Stimulated activated CD4-positive, alpha-beta T cell treated with anti-CD3 and anti-CD28 coated beads, Interleukin-2, amount 100 ng/mL, for 24 hours (primary cell): ENCODE results near the gene DYRK2.

Experiments used
- DNase-seq, 2 donors: peaks; one replicate each; pipeline ENCODE4 v3.0.0-alpha.2; 2020

Gene DYRK2

DNA sequence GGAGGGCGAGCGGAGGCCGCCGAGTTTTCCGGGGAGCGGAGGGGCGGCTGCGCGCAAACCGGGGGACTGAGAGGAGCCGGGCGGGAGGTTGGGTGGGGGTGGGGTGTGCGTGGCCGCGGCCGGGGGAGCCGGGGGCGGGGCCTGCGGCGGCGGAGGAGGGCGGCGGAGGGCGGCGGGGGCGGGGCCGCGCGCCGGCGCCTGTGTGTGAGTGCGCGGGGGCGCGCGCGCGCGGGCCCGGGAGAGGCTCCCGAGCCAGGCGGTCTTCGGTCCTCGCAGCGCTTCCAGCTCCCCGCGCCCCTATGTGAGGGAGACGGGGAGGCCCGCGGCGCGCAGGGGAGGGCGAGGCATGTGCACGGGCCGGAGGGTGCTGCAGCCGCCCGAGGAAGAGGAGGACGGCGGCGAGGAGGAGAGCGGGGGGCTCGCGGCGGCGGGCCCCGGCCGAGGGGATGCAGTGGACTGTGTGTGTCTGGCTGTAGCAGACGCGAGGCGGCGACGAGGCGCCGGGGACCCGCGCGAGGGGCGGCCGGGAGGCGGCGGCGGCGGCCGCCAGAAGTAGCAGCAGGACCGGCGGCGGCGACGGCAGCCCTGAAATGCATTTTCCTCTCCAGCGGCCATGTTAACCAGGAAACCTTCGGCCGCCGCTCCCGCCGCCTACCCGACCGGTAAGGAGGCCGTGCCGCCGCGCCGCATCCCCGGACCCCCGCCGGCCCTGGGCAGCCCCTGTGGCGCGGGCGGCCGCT, at the start of gene DYRK2:
Gene DYRK2 (plus strand): TSS at position 225 of the 740 bp plus-strand sequence. CDS start 389 bp downstream, at position 614.
- peak; percentile 69 to 78 for DNase-seq

DNA sequence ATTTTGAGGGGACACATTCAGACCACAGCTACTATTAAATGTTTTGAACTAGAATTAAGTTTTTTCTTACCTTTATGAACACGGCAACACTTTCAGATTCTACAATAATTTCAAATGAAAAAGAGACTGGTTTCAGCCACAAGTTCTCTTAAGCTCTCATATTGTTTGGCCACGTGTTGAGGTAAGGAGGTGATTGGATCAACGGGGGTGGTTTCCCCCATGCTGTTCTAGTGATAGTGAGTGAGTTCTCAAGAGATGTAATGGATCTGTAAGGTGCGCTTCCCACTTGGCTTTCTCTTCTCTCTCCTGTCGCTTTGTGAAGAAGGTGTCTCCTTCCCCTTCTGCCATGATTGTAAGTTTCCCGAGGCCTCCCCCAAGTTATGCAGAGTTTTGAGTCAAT, 48.9 kb upstream of the DYRK2 start:
- no peak for DNase-seq

DNA sequence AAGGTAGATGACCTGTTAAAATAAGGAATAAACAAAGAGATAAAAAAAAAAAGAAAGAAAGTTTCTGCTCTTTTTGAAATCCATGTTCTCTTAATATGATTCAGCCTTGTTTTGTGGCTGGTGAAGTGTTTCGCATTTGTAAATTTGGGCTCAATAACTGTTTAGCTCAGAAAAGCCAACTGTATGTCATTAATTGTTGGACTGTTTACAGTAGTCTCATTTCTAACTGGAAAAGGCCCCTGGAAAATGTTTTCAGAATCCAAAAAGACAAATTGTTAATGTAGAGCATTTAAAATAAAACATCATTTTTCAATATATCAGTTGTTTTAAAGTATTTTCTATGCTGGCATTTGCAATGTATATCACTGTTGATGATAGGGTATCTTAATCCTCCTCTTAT, 47.4 kb upstream of the DYRK2 start:
- no peak for DNase-seq

DNA sequence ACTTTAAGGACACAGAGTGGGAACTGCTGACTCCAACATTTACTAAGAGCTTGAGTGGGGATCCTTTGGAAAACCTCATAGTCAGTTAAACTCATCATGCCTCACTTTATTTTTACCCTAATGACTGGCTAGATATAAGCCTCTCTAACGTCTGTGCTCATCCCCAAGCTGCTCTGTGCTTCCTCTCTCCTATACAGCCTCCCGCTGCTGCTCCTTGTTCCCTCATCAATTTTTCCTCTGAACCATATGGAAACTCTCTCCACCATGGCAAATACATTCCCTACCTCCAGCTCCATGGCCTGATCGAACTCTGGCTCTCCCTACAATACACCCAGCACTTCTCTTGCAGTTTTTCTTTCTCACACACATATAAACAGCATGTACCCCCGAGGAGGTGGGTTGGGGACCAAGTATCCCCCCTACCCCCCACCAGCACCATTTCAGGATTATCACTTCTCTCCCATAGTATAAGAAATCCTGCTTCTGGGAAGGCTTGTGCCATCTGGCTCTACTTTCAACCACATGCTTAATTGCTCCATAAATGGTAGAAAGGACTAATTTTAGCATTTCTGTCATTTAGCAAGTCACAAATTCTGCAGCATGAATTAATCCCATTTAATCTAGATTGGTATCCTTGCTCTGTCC, 39.2 kb upstream of the DYRK2 start:
- no peak for DNase-seq

DNA sequence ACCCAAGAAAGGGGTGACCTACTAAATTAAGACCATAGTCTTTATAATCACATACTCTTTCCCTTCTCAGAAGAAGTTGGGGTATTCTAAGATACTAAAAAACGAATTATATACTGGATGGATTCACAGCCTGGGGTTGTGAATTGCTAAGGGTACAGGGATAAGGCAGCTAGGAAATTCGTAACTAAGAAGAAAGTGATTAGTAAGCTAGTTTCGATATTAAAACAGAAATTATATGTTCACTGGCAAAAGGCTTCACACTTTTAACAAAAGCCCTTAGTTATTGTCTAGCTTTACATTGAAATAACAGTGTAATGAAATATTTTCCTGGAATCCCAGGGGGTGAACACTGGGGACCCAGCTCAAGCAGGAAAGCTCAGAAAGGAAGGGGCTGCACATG, 35.5 kb upstream of the DYRK2 start:
- DNase-seq: no peak

DNA sequence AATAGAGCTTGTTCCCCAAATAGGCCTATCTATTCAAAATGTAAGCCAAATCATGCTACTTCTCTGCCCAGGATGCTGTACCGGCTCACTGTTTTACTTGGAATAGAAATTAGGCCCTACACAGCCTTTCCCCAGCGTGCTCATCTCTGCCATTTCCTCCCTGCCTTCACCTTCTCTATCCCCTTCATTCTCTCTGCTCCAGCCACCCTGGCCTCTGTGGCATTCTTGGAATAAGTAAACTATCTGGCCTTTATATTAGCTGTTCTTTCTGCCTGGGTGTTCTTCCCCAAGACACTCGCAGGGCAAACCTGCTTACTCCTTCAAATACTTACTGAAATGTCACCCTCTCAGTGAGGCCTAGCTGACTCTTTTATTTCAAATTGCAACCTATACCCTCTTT, 30.9 kb upstream of the DYRK2 start:
- DNase-seq: no peak

DNA sequence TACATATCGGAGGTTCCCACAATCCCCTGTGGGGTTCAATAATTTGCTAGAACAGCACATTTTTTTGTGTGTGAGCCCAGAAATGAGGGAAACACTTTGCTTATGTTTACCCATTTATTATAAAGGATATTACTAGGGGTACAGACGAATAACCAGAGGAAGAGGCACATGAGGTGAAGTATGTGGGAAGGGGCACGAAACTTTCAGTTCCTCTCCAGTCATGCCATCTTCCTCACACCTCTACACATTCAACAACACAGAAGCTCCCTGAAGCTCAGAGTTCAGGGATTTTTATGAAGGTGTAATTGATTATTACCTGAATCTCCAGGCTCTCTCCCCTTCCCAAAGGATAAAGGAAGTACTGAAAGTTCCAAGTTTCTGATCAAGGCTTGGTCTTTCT, 30.2 kb upstream of the DYRK2 start:
- DNase-seq: no peak

DNA sequence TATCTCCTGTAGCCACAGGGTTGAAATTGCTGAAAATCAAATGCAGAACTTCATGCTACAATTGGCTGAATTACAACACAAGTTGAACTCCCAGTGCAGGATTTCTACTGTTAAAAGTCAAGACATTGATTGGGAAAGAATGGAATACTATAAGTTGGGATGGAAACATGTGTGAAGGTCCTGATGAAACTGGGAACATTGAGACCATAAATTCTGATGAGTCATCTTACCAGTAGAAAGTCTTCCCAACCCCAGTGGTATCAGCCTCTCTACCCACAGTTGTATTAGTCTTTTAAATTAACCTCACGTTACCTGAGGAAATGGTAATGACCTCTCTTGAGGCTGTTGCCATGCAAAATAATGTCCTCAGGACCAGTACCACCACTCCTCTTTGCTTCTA, 27.4 kb upstream of the DYRK2 start:
- DNase-seq: no peak

DNA sequence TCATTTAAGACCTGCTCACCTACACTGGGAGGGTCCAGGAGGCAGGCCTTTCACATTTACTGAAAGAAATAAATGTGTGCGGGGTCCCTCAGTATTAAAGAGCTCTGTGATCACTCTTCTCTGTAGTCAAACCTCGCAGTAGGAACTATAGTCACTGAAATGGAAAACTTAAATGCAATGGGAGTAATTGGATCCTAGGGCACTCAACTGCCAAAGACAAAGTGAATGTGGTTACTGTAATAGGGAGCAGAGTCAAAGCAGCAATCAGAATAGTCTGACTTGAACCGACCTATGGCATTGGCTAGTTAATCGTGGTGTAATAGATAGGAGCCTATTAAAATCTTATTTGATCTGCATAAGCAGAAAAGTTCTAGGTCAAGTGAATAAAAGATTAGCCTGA, 26.6 kb upstream of the DYRK2 start:
- DNase-seq: no peak

DNA sequence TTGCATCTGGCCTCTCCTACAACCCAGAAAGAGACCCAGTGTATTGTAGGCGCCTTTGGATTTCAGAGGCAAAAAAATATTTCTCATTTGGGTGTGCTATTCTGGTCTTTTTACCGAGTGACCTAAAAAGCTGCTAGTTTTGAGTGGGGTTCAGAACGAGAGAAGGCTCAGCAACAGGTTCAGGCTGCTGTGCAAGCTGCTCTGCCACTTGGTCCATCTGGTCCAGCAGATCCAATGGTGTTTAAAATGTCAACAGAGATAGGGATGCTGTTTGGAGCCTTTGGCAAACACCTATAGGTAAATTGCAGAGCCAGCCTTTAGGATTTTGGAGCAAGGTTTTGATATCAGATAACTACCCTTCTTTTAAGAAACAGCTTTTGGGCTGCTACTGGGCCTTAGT, 25.3 kb upstream of the DYRK2 start:
- no peak for DNase-seq

DNA sequence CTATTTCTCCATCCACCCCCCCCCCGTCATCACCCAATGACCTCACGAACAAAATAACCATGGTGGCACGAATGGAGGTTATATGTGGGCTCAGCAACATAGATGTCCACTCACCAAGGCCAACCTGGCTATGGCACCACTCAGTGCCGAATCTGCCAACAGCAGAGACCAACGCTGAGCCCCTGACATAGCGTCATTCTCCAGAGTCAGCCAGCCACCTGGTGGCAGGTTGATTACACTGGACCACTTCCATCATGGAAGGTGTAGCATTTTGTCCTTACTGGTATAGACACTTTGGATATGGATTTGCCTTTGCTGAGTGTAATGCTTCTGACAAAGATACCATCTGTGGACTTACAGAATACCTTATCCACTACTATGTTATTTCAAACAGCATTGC, 24.2 kb upstream of the DYRK2 start:
- no peak for DNase-seq

DNA sequence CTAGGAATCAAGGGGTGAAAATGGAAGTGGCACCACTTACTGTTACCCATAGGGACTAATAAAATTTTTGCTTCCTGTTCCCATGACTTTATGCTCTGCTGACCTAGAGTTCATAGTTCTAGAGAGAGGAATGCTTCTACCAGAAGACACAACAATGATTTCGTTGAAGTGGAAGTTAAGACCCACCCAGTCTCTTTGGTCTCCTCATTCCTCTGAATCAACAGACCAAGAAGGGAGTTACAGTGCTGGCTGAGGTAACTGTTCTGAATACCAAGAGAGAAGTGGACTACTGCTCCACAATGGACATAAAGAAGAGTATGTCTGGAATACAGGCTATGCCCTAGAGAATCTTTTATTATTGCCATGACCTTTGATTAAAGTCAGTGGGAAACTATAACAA, 23.5 kb upstream of the DYRK2 start:
- no peak for DNase-seq

DNA sequence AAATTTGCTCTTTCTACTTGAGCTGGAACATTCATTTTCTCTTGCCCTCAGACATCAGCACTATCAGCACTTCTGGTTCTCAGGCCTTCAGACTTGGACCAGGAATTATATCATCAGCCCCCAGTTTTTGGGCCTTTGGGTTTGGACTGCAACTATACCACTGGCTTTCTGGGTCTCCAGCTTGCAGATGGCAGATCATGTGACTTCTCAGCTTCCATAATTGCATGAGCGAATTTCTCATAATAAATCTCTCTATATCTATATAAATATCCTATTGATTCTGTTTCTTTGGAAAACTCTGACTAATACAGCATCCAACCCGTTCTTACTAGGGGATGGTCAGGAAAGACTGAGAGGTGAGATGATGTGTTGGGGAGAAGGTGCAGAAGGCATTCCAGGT, 22.4 kb upstream of the DYRK2 start:
- no peak for DNase-seq

DNA sequence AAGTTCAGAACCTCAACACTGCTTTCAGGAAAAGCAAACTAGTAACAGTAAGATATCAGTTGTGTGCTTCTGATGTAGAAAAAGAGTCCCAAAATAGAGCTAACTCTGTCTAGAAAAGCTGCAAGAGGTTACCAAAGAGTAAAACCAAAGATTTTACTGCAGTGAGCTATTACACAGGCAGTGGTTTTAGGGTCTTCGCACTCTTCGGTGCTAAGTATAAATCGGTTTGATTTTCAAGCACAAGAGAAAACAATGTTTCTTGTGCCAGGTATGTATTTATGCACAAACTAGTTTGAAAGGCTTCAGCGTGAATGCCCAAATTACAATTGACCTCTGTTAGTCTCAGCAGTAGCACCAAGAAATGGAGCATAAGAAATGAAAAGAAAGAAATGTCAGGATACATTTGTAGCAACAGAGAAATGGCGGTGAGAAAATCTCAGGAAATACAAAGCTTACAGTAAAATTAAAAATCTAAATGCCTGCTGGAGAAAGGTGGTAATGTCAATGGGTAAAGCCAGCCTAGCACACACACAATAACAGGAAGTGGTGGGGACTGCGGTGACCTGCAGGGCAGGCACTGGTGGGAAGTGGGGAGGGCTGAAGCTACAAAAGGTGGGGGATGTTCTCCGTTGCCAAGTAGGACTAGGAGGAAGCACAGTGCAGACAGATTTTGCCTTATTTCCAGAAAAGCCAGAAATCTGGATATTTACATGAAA, 18.0 kb upstream of the DYRK2 start:
- peak; percentile 68 to 74 for DNase-seq

DNA sequence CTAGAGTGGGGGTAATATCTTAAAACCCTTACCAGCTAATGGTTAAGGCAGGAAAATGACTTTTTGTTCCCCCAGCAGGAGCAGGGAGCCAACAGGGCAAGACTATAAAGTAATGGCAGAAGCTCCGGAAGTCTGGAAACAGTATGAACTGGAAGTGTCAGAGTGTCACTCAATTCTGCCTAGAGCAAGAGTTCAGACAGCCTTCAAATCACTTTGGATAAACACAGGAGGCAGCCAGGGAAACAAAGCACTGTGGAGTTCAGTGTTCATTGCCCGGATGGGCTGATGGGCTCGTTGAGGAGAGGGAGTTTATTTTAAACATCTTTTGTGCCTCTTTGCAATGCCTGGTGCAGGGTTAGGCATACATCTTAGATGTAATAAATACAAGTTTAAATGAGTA, 16.5 kb upstream of the DYRK2 start:
- DNase-seq: no peak

DNA sequence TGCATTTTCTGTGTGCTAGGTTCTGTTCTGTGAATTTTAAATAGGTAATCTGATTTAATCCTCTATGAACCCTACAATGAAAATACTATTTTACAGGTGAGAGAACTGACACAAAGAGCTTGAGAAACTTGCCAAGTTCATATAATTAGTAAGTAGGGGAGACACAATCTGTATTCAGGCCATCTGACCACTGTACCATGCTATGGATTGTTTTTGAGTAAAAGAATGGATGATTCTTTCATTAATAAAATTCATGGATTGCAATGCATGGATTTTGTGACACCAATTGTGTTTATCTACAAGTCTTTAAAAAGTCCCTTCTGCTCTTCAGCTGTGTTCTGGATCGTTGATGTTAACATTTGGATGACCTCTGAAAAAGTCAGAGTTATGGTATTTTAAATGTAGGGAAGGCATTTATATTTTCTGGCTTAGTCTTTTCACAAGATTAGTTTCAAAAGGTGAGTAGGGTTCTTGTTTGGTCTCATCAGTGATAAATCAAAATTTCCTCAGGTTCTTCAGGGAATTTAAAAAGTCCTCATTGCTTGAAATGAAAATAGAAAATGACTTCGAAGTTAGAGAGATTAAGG, 15.4 kb upstream of the DYRK2 start:
- DNase-seq: no peak

DNA sequence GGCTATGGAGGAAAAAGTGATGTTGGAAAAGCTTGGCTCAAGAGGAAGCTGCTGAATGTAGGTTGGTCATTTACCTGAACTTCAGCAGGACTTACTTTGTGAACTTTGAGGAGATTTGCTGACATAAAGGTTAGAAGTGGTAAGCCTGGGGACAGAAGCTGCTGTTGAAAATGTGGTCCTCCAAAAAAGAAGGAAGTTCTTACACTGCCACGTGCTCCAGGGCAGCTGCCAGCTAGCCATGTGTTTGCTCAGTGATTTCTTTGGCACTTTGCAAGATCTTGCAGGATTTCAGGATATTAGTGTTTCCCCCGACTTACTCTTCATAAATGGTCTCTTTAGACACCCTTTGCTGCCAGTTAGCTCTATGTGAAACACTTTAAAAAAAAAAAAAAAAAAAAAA, 14.8 kb upstream of the DYRK2 start:
- DNase-seq: no peak

DNA sequence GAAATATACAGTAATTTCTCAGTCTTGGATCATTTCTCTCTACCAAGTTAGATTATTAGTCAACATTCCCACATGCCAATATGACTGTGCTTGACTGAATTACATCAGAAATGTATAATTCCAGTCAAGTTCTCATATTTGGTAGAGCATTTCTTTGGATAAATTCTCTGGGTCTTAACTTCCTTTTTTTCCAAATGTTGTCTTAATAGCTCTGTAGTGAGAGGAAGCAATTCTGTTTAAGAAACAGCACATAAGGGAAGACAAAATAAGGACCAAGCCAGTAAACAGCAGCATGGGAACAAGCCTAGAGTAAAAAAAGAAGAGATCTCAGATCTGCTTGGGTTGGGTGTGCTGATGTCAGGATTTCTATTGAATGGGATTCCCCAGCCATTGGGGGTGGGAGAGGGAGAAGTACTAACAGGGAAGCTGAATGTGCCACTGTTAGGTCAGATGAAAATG, 14.2 kb upstream of the DYRK2 start:
- DNase-seq: no peak

DNA sequence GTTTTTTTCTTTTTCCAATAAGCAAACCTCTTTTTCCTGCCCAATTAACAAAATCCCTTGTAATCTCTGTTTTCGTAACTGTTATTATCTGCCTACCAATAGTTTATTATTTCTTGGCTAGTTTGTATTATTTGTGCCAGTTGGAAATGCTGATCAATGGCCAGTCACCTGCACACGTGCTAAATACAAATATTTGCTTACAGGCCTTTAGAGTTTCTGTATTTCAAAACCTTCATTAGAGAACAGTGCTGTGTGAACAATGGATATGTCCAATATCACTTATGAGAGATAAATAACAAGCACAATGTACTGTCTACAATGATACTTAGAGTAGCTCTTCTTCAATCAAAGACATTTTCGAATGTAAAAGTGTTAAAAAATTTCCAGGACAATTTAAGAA, 10.8 kb upstream of the DYRK2 start:
- no peak for DNase-seq

DNA sequence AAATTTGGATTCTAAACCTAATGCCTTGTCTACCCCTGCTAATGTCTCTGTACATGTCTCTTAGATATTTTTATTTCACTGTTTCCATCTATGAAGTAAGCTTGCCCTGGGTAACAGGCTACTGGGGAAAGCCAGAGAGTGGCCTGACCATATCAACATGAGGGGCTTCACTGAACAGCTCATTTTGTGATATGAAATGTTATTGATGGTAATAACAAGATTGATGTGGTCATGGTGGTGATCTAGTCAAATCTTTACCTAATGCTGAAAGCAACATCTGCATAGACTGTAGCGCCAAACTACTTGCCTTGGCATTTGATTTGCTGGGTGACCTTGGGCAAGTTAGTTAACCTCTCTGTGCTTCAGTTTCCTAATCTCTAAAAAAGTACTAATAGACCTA, 9.9 kb upstream of the DYRK2 start:
- DNase-seq: no peak

DNA sequence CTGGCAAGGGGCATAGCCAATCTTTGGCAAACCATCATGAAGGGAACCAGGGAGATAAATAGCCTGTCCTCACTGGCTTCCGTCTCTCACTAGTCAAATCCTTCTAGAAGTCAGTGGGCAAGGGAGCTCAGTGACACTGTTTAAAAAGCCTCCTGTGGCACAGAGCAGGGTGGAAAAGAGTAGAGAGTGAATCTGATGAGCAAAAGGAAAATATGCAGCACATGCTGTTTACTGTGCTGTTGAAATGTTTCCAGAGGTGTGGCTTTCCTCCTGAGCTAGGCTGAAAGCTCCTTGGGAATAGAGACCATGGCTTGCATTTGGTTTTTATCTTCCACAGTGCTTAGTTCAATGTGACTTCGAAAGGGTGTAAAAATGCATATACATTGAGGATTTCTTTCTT, 7.7 kb upstream of the DYRK2 start:
- no peak for DNase-seq

DNA sequence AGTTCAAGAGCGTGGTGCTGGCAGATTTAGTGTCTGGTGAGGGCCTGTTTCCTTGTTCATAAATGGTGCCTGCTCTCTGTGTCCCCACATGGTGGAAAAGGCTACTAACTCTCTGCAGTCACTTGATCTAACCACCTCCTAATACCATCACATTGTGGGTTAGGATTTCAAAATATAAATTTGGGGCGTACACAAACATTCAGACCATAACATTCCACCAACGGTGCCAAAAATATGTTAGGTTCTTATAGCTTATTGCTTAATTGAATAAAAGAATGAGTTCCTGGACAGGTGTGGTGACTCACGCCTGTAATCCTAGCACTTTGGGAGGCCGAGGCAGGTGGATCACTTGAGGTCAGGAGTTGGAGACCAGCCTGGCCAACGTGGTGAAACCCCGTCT, 3.4 kb upstream of the DYRK2 start:
- DNase-seq: no peak

DNA sequence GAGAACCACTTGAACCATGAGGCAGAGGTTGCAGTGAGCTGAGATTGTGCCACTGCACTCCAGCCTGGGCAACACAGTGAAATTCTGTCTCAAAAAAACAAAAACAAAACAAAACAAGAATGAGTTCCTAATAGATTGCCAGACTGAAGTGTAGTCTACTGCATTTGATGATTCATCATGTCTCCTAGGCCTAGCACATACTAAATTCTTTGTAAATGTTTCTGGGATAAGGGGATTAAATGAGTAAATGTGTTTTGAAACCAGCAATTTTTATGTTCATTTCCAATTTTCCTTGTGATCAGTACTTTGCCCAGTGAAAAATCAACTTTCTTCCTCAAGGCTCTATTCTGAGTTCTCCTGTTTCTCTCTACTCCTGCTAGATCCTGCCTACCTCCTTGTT, 2.9 kb upstream of the DYRK2 start:
- DNase-seq: no peak

DNA sequence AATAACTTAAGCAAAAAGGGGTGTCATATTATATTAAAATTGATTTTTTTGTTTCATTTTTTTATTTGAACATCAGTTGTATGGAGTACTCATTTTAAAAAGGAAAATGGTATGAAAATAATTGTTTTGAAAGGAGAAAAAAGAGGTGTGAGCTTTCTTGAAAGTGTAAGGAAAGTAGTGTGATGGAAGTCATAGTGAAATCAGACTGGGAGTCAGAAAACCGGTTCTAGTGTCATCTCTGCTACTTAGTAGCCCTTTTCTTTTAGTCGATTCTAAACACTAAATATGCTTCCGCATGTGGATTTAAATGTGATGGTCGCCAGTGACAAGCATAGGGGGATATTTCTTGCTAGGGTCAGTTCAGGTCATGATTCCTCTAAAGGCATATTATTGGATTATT, 1.8 kb upstream of the DYRK2 start:
- DNase-seq: no peak
